K562 (cell line): Measurements from ENCODE around the gene POT1. TPM values are rescaled to one million over a fixed set of nuclear protein-coding genes. Genes with fewer than 3 reads are reported as not detected.

ENCODE experiments used
- ATAC-seq: fragments of 200-7000 bp; cut with Tn5 transposase; 3 replicates; pipeline ENCODE4 v1.9.1; 2020; ENCODE audit warnings: moderate library complexity
- BruUV-seq: library from RNA; stranded (reverse); fragments of 400-500 nt; replicated peaks from 2 replicates; lab custom pipeline; 2021; lab: Mats Ljungman, UMichigan
- CTCF ChIA-PET: fragments of 300-600 bp; formaldehyde crosslinking; extraction: SDS; loops from one replicate; lab custom pipeline; 2021; ENCODE audit warnings: low intra/inter-chr PET ratio; lab: Yijun Ruan, JAX
- POLR2A ChIA-PET: fragments of 300-600, 350-650 bp; sonication (Branson Sonifier 250); formaldehyde crosslinking; extraction: SDS; loops from one replicate; lab custom pipeline; 2021; ENCODE audit warnings: antibody characterized with exemption, inconsistent platforms; lab: Yijun Ruan, JAX
- DNase-seq, 4 experiments: peaks; one replicate each; pipeline versions ENCODE4 v3.0.0 to v3.0.0-alpha.2; 2011 to 2018; ENCODE audit warnings: low spot score in 3 of 4, mixed read lengths in 3 of 4; ENCODE audit errors: extremely low read depth in 1 of 4
- FAIRE-seq: peaks from 2 replicates; lab custom pipeline; 2011; peaks lifted over from hg19 to GRCh38; lab: Jason Lieb, UNC
- H2AFZ ChIP-seq: 2 replicates; pipeline ENCODE4 v1.6.0; 2011; ENCODE audit warnings: low read depth, low read length, control low read depth, inconsistent platforms
- H3K27ac ChIP-seq: fragments of 200-600 bp; 3 replicates; pipeline ENCODE4 v1.8.0; 2011; ENCODE audit warnings: low read depth, mild to moderate bottlenecking, control low read depth, inconsistent platforms, low read length, moderate library complexity, mixed read lengths; ENCODE audit errors: extremely low read depth
- H3K27me3 ChIP-seq, 2 experiments: fragments of 300-600 bp in 1 of 2; 2 replicates in 1 of 2; 3 replicates in 1 of 2; pipeline versions ENCODE4 v1.6.0 to v1.8.0; 2011; ENCODE audit warnings: inconsistent platforms in 2 of 2, low read length in 2 of 2, mild to moderate bottlenecking in 1 of 2, mixed read lengths in 1 of 2, moderate library complexity in 1 of 2; ENCODE audit not compliant: control insufficient read depth in 2 of 2, insufficient read depth in 2 of 2
- H3K36me3 ChIP-seq: fragments of 300-600 bp; 3 replicates; pipeline ENCODE4 v1.8.0; 2011; ENCODE audit warnings: mild to moderate bottlenecking, low read length, inconsistent platforms; ENCODE audit not compliant: control insufficient read depth, insufficient read depth
- H3K4me1 ChIP-seq, 2 experiments: fragments of 200-600 bp in 1 of 2; replicated peaks in 1 of 2; 2 replicates in 1 of 2; 3 replicates in 1 of 2; pipeline versions ENCODE4 v1.5.1 to v1.8.0; 2011; ENCODE audit warnings: inconsistent platforms in 2 of 2, low read length in 2 of 2, mild to moderate bottlenecking in 1 of 2, mixed read lengths in 1 of 2, moderate library complexity in 1 of 2; ENCODE audit not compliant: control insufficient read depth in 2 of 2, insufficient read depth in 2 of 2
- H3K4me2 ChIP-seq: 2 replicates; pipeline ENCODE4 v1.6.1; 2011; ENCODE audit warnings: low read length, control low read depth, inconsistent platforms, mixed read lengths; ENCODE audit not compliant: insufficient read depth
- H3K4me3 ChIP-seq: fragments of 200-600 bp; sonication (generic), shearing (Covaris generic); 2 replicates; pipeline ENCODE4 v1.5.1; 2016; ENCODE audit warnings: control low read depth, inconsistent platforms
- H3K79me2 ChIP-seq: fragments of 200-600 bp; 3 replicates; pipeline ENCODE4 v1.8.0; 2011; ENCODE audit warnings: low read length, inconsistent platforms; ENCODE audit not compliant: control insufficient read depth, insufficient read depth
- H3K9ac ChIP-seq, 2 experiments: 2 replicates each; pipeline versions ENCODE4 v1.6.0 to v1.6.1; 2011; ENCODE audit warnings: low read depth in 2 of 2, low read length in 2 of 2, control low read depth in 1 of 2, inconsistent platforms in 1 of 2, mild to moderate bottlenecking in 1 of 2, mixed read lengths in 1 of 2; ENCODE audit not compliant: insufficient read depth in 1 of 2
- H3K9me1 ChIP-seq: one replicate; pipeline ENCODE4 v1.6.0; 2011; ENCODE audit warnings: inconsistent platforms, mild to moderate bottlenecking, low read length, moderate library complexity; ENCODE audit not compliant: control insufficient read depth, insufficient read depth
- H3K9me3 ChIP-seq: replicated peaks from 2 replicates; pipeline ENCODE4 v1.5.1; 2011; ENCODE audit warnings: low read depth, low read length, inconsistent platforms; ENCODE audit not compliant: control insufficient read depth, insufficient read depth
- H4K20me1 ChIP-seq: replicated peaks from 2 replicates; pipeline ENCODE4 v1.6.1; 2011; ENCODE audit warnings: low read length, inconsistent platforms, mixed read lengths; ENCODE audit not compliant: control insufficient read depth, insufficient read depth
- ARNT ChIP-seq, 2 experiments: fragments of 450-650 bp; IDR thresholded peaks; 2 replicates each; pipeline ENCODE4 v1.6.1; 2016; ENCODE audit warnings: mild to moderate bottlenecking in 1 of 2
- ETV1 ChIP-seq: fragments of 450-650 bp; conservative IDR thresholded peaks from 2 replicates; pipeline ENCODE4 v1.6.1; 2016; ENCODE audit warnings: missing genetic modification characterization, control low read depth, low read depth, missing compliant biosample characterization
- MECOM ChIP-seq: fragments of 250-450 bp; sonication (Bioruptor Pico); IDR thresholded peaks from 2 replicates; pipeline ENCODE4 v1.8.0; 2022; ENCODE audit warnings: inconsistent platforms
- NCOA6 ChIP-seq: fragments of 450-650 bp; IDR thresholded peaks from 2 replicates; pipeline ENCODE4 v1.6.1; 2017; ENCODE audit warnings: mild to moderate bottlenecking
- RCOR1 ChIP-seq, 2 experiments: IDR thresholded peaks; 2 replicates each; pipeline ENCODE4 v1.6.1; 2012; ENCODE audit warnings: low read depth in 2 of 2, low read length in 2 of 2, borderline replicate concordance in 1 of 2, improper control_type of control experiment in 1 of 2
- SRSF1 ChIP-seq: fragments of 200-400 bp; formaldehyde crosslinking; IDR thresholded peaks from 2 replicates; pipeline ENCODE4 v1.6.1; 2017; ENCODE audit warnings: mild to moderate bottlenecking, low read depth, low read length, moderate library complexity
- YBX1 ChIP-seq: fragments of 450-650 bp; IDR thresholded peaks from 2 replicates; pipeline ENCODE4 v1.7.1; 2016; ENCODE audit warnings: mild to moderate bottlenecking
- ZBED1 ChIP-seq: IDR thresholded peaks from 2 replicates; pipeline ENCODE4 v1.6.1; 2014
- ZBTB26 ChIP-seq: fragments of 450-650 bp; formaldehyde crosslinking; IDR thresholded peaks from 2 replicates; pipeline ENCODE4 v1.4.0; 2022; ENCODE audit warnings: missing genetic modification characterization
- ZNF695 ChIP-seq: fragments of 450-650 bp; formaldehyde crosslinking; IDR thresholded peaks from 2 replicates; pipeline ENCODE4 v1.4.0; 2020; ENCODE audit warnings: mild to moderate bottlenecking, moderate library complexity
- ZNF766 ChIP-seq: fragments of 200-800 bp; sonication (Bioruptor generic); conservative IDR thresholded peaks from 2 replicates; pipeline ENCODE4 v1.6.1; 2016; ENCODE audit warnings: missing genetic modification characterization, missing compliant biosample characterization
- WGBS: fragments of 100-300 bp; shearing (Covaris generic); methylation state at CpG from one replicate; pipeline ENCODE4 v1.1.6; 2016; ENCODE audit warnings: low coverage, mixed read lengths; ENCODE audit not compliant: insufficient coverage; ENCODE audit errors: missing lambda C conversion rate; 5-methylcytosine and 5-hydroxymethylcytosine counted together
- in situ Hi-C: fragments of 300-500 bp; cut with MboI; formaldehyde crosslinking; loops from 4 replicates; pipeline ENCODE4 v1.15.0; 2018; ENCODE audit warnings: inconsistent platforms, mixed read lengths
- intact Hi-C: fragments of 100-400 bp; cut with micrococcal nuclease; formaldehyde crosslinking; loops from 2 replicates; pipeline ENCODE4 v1.14.2; 2022
- polyA plus RNA-seq, 8 experiments: library from polyadenylated mRNA; depleted of rRNA in 4 of 8; stranded (reverse) in 5 of 8; unstranded in 3 of 8; fragments of >200 nt; fragmentation: Nextera tagmentation in 2 of 8; fragmentation: Illumina TruSeq in 1 of 8; extraction: Ambion mirVana in 2 of 8; extraction: Trizol in 1 of 8; gene quantifications; 2 replicates each; pipeline versions ENCODE4 v1.2.1 to v1.2.3, GENCODE V29; 2011 to 2014; ENCODE audit warnings: inconsistent platforms in 1 of 8, missing spikeins in 1 of 8
- total RNA-seq, 7 experiments: library from RNA; depleted of rRNA in 6 of 7; stranded (reverse); fragments of >200 nt in 6 of 7; fragmentation: Illumina TruSeq in 2 of 7; extraction: Trizol in 2 of 7; gene quantifications; 2 replicates each; pipeline versions ENCODE4 v1.2.1 to v1.2.3, GENCODE V29; 2011 to 2021; ENCODE audit warnings: low replicate concordance in 1 of 7
- TF ChIP-seq, protein P1 (sequence below): fragments of 250-450 bp; sonication (Bioruptor Pico); IDR thresholded peaks from 2 replicates; pipeline ENCODE4 v1.4.0; 2020
- TF ChIP-seq, protein P2 (sequence below), 2 experiments: IDR thresholded peaks in 1 of 2; conservative IDR thresholded peaks in 1 of 2; 2 replicates each; pipeline ENCODE4 v1.6.1; 2016; ENCODE audit warnings: low read depth in 2 of 2, mild to moderate bottlenecking in 1 of 2, missing compliant biosample characterization in 1 of 2, missing genetic modification characterization in 1 of 2, moderate library complexity in 1 of 2

The POT1 gene
- total and polyA plus RNA-seq, 9 of the 15 experiments (the other 6 are each of a cell fraction or from before 2014, with no cell fraction given) = 37.9 to 140 (median 63.6) TPM

DNA sequence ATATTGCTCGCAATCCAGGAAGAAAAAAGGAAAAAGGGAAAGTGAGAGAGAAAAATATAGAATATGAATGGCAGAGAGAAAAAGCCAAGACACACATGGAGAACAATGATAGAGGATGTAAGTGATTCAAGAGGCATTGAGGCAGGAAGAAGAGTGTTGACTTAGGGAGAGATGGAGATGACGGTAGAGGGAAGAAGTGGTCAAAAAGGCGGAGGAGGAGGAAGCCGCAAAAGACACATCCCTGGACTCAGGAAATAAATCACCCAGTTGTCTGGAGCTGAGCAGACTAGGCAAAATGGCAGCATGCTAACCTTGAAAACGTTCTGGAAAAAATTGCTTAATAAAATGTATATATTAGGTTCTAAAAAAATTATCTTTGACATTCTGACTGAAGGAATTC is 146.4 kb downstream of the POT1 start:
- no TSS peak for BruUV-seq
- no peak overlapping the region for H3K4me2 ChIP-seq
- ATAC-seq = no peak
- H3K79me2 ChIP-seq = no peaks in the 10 kb centered on the region
- ChIA-PET CTCF (interaction anchor here (0.6 kb wide), 1 partner anchor 48 kb away, joined by 5 read pairs; no protein-coding TSS in a partner anchor), POLR2A (no interaction called here)
- FAIRE-seq = no peak
- no peaks in the 10 kb centered on the region for H3K9me1 ChIP-seq
- WGBS = 1% methylated on average over 5 of the region's 5 CpGs
- in situ Hi-C loops (no loop called here), intact Hi-C loops (no loop called here)
- H3K27ac ChIP-seq = no peak overlapping the region
- no peak overlapping the region for H2AFZ ChIP-seq
- DNase-seq = peak in 1 of 4 experiments; percentile 24
- H3K9me3 ChIP-seq = no peaks in the 10 kb centered on the region
- H3K4me1 ChIP-seq = no peaks in the 10 kb centered on the region; a peak in 1 of 5 replicates
- no peaks in the 10 kb centered on the region for H4K20me1 ChIP-seq
- no peak overlapping the region for H3K9ac ChIP-seq
- no peaks in the 10 kb centered on the region; a peak in 1 of 5 replicates for H3K27me3 ChIP-seq
- no peak overlapping the region for H3K4me3 ChIP-seq
- no peaks in the 10 kb centered on the region for H3K36me3 ChIP-seq
- TF ChIP-seq ARNT (IDR thresholded peaks at IDR 0.05) (no peak), ZNF695 (no peak), ETV1 (tag) (peak; percentile 27; the same call in 1 of the 2 replicates), ZBTB26 (CRISPR knock-in tag) (0 out of 2 replicates have a peak, but pooled peaks have one; percentile 40), MECOM (CRISPR knock-in tag) (peak; percentile 30; the same call in 1 of the 2 replicates), RCOR1 (IDR thresholded peaks at IDR 0.05; ENCODE audit: borderline replicate concordance in 1 of 2, low read depth in 2 of 2, low read length in 2 of 2) (peak in 1 of 2 experiments; percentile 20; a peak in 1 of 4 replicates), YBX1 (no peak), ZNF766 (CRISPR knock-in tag) (0 out of 2 replicates have a peak, but pooled peaks have one; percentile 6), SRSF1 (no peak), ZBED1 (no peak), NCOA6 (no peak)
- TF ChIP-seq, protein P1, sequence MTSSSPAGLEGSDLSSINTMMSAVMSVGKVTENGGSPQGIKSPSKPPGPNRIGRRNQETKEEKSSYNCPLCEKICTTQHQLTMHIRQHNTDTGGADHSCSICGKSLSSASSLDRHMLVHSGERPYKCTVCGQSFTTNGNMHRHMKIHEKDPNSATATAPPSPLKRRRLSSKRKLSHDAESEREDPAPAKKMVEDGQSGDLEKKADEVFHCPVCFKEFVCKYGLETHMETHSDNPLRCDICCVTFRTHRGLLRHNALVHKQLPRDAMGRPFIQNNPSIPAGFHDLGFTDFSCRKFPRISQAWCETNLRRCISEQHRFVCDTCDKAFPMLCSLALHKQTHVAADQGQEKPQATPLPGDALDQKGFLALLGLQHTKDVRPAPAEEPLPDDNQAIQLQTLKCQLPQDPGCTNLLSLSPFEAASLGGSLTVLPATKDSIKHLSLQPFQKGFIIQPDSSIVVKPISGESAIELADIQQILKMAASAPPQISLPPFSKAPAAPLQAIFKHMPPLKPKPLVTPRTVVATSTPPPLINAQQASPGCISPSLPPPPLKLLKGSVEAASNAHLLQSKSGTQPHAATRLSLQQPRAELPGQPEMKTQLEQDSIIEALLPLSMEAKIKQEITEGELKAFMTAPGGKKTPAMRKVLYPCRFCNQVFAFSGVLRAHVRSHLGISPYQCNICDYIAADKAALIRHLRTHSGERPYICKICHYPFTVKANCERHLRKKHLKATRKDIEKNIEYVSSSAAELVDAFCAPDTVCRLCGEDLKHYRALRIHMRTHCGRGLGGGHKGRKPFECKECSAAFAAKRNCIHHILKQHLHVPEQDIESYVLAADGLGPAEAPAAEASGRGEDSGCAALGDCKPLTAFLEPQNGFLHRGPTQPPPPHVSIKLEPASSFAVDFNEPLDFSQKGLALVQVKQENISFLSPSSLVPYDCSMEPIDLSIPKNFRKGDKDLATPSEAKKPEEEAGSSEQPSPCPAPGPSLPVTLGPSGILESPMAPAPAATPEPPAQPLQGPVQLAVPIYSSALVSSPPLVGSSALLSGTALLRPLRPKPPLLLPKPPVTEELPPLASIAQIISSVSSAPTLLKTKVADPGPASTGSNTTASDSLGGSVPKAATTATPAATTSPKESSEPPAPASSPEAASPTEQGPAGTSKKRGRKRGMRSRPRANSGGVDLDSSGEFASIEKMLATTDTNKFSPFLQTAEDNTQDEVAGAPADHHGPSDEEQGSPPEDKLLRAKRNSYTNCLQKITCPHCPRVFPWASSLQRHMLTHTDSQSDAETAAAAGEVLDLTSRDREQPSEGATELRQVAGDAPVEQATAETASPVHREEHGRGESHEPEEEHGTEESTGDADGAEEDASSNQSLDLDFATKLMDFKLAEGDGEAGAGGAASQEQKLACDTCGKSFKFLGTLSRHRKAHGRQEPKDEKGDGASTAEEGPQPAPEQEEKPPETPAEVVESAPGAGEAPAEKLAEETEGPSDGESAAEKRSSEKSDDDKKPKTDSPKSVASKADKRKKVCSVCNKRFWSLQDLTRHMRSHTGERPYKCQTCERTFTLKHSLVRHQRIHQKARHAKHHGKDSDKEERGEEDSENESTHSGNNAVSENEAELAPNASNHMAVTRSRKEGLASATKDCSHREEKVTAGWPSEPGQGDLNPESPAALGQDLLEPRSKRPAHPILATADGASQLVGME (CRISPR knock-in tag) = 0 out of 2 replicates have a peak, but pooled peaks have one; percentile 31
- TF ChIP-seq, protein P2, sequence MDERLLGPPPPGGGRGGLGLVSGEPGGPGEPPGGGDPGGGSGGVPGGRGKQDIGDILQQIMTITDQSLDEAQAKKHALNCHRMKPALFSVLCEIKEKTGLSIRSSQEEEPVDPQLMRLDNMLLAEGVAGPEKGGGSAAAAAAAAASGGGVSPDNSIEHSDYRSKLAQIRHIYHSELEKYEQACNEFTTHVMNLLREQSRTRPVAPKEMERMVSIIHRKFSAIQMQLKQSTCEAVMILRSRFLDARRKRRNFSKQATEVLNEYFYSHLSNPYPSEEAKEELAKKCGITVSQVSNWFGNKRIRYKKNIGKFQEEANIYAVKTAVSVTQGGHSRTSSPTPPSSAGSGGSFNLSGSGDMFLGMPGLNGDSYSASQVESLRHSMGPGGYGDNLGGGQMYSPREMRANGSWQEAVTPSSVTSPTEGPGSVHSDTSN (CRISPR knock-in tag; IDR thresholded peaks at IDR 0.05; ENCODE audit: low read depth) = no peak
- TF ChIP-seq, protein P2 (tag; conservative IDR thresholded peaks at IDR 0.05; ENCODE audit: low read depth) = peak; percentile 78
